Mesothelial cell of epicardium (in vitro differentiated cells): Measurements from ENCODE around the gene PLEKHA7. TPM values are rescaled to one million over a fixed set of nuclear protein-coding genes. Genes with fewer than 3 reads are reported as not detected.

Source experiments
- DNase-seq, 2 experiments: peaks; one replicate each; pipeline ENCODE4 v3.0.0; 2021; ENCODE audit warnings: low spot score in 2 of 2; ENCODE audit not compliant: unreplicated experiment in 2 of 2
- H3K27ac Mint-ChIP-seq: 2 replicates; pipeline ENCODE4 v1.8.0; 2021; ENCODE audit warnings: mixed read lengths
- H3K27me3 Mint-ChIP-seq: 2 replicates; pipeline ENCODE4 v1.8.0; 2021; ENCODE audit warnings: low read depth, mixed read lengths
- H3K36me3 Mint-ChIP-seq: 2 replicates; pipeline ENCODE4 v1.8.0; 2021; ENCODE audit warnings: mixed read lengths
- H3K4me1 Mint-ChIP-seq: 2 replicates; pipeline ENCODE4 v1.8.0; 2021; ENCODE audit warnings: mixed read lengths
- H3K4me3 Mint-ChIP-seq: 2 replicates; pipeline ENCODE4 v1.8.0; 2021; ENCODE audit warnings: mild to moderate bottlenecking, moderate library complexity, mixed read lengths
- H3K9me3 Mint-ChIP-seq: 2 replicates; pipeline ENCODE4 v1.8.0; 2021; ENCODE audit warnings: mixed read lengths
- CTCF ChIP-seq: fragments of 200-600 bp; sonication (generic); IDR thresholded peaks from one replicate; pipeline ENCODE4 v1.5.0; 2021; ENCODE audit warnings: antibody characterized with exemption; ENCODE audit not compliant: unreplicated experiment
- total RNA-seq: library from RNA; stranded (reverse); gene quantifications from 3 replicates; pipeline ENCODE4 v1.2.1, GENCODE V29; 2021

Gene PLEKHA7
- total RNA-seq, 1 donor from 2014 or later, result 30.5 TPM

DNA sequence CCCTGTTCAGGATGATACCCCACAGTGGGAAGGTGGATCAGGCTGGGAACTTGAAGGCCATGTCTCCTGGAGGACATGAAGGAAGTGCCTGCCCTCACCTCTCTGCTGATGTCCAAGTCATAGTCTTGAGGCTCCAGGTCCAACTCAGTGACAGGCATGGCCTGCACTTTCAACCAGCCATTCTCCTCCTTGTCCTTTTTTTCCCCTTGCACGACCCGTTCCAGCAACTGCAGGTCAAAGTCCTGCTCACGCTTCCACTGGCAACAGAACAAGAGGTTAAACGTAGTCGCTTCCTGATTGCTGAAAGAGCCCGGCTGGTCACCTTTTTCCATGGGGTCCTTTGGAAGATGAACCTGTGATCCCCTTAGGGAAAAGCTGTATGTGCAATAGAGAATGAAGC, 228.1 kb downstream of the PLEKHA7 start:
- Mint-ChIP-seq H3K4me1 (peaks cover 5% of the 10 kb centered on the region), H3K27ac (no peak overlapping the region), H3K4me3 (no peak overlapping the region), H3K27me3 (no peaks in the 10 kb centered on the region), H3K36me3 (no peaks in the 10 kb centered on the region), H3K9me3 (no peaks in the 10 kb centered on the region)
- TF ChIP-seq CTCF, result no peak
- no peak for DNase-seq

DNA sequence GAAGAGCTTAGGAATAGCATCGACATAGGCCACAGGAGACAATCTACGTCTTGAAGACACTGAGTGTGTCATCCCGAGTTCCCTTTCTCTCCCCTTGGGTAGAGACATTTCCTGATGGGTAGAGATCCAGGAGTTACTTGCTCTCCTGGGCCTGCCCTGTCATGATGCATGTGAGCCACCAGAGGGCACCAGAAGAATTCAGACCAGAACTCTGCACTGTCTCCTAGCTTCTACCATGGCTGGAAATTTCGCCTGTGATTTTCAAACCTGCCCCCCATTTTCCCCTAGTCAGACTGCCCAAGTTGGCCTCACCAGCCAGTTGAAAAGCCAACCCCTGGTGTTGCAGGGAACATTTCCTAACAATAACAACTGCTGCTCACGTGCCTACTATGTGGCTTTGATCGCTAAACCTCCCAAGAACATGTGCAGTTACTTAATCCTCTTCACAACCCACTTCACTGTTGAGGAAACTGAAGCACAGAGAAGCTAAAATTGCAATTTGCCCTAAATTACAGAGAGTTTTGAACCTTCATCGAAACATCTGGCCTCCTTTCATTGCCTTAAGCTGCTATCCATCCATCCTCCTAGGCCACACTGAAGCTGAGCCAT, 228.6 kb downstream of the PLEKHA7 start:
- peak; percentile 74 for TF ChIP-seq CTCF
- peaks cover 5% of the 10 kb centered on the region for H3K4me1 Mint-ChIP-seq
- no peaks in the 10 kb centered on the region for H3K27me3 Mint-ChIP-seq
- H3K9me3 Mint-ChIP-seq, result no peaks in the 10 kb centered on the region
- peak in 1 of 2 experiments; percentile 71 for DNase-seq
- no peaks in the 10 kb centered on the region for H3K36me3 Mint-ChIP-seq
- no peak overlapping the region for H3K4me3 Mint-ChIP-seq
- no peak overlapping the region for H3K27ac Mint-ChIP-seq

GRCh38 chr11:16784666-16785065, 229.5 kb downstream of the PLEKHA7 start:
- no peak for DNase-seq
- Mint-ChIP-seq H3K4me1 (peaks cover 5% of the 10 kb centered on the region), H3K9me3 (no peaks in the 10 kb centered on the region), H3K27ac (no peak overlapping the region), H3K4me3 (no peak overlapping the region), H3K27me3 (no peaks in the 10 kb centered on the region), H3K36me3 (no peaks in the 10 kb centered on the region)
- TF ChIP-seq CTCF, result no peak

- no peaks in the 10 kb centered on the region for H3K27me3 Mint-ChIP-seq
- no peak overlapping the region for H3K27ac Mint-ChIP-seq
- no peaks in the 10 kb centered on the region for H3K36me3 Mint-ChIP-seq
- no peaks in the 10 kb centered on the region for H3K9me3 Mint-ChIP-seq
- H3K4me1 Mint-ChIP-seq, result peaks cover 5% of the 10 kb centered on the region
- no peak overlapping the region for H3K4me3 Mint-ChIP-seq
- DNase-seq, result no peak
- no peak for TF ChIP-seq CTCF
These were observed 230.1 kb downstream of the PLEKHA7 start for GRCh38 chr11:16784097-16784496.

GRCh38 chr11:16783321-16783801, 230.9 kb downstream of the PLEKHA7 start:
- Mint-ChIP-seq H3K36me3 (peaks cover 2% of the 10 kb centered on the region), H3K9me3 (no peaks in the 10 kb centered on the region), H3K27me3 (no peaks in the 10 kb centered on the region), H3K27ac (no peak overlapping the region), H3K4me3 (no peak overlapping the region), H3K4me1 (peaks cover 5% of the 10 kb centered on the region)
- TF ChIP-seq CTCF, result no peak
- no peak for DNase-seq
